ENCODE measurements around the gene SPEM3.

Gene SPEM3

GRCh38 chr17:7437950-7438614 is 9.4 kb downstream of the SPEM3 start:
- no peaks in the 10 kb centered on the region for H4K20me1 ChIP-seq (ENCODE audit: low read depth, low read length)
- no peak overlapping the region for H2AFZ ChIP-seq (ENCODE audit: low read depth, low read length, severe bottlenecking)
- H3K4me3 ChIP-seq (ENCODE audit: insufficient read depth, low read length, poor library complexity, severe bottlenecking), result no peak overlapping the region
- H3F3A ChIP-seq (ENCODE audit: insufficient read depth), result no peaks in the 10 kb centered on the region
- no peaks in the 10 kb centered on the region for H3K36me3 ChIP-seq (ENCODE audit: low read length)
- H3K27ac ChIP-seq (ENCODE audit: low read depth, low read length), result no peak overlapping the region
- H3K9me2 ChIP-seq (replicated peaks; ENCODE audit: insufficient read depth, low read length), result no peaks in the 10 kb centered on the region
- no peaks in the 10 kb centered on the region for H3K27me3 ChIP-seq (ENCODE audit: low read length)
- no peak overlapping the region; the same call in 1 of the 2 replicates for H3K9ac ChIP-seq (ENCODE audit: low read length)
- H3K79me2 ChIP-seq (ENCODE audit: insufficient read depth, low read length), result no peaks in the 10 kb centered on the region
- H3K4me2 ChIP-seq (ENCODE audit: low read depth, low read length, poor library complexity, severe bottlenecking), result peak overlapping the region; percentile 14
- no peaks in the 10 kb centered on the region for H3K9me3 ChIP-seq (ENCODE audit: insufficient read depth, low read length)
- TF ChIP-seq EZH2phosphoT487 (conservative IDR thresholded peaks at IDR 0.05; ENCODE audit: low read length) (no peak), CTCF (IDR thresholded peaks at IDR 0.05; ENCODE audit: insufficient read depth, low read length, poor library complexity, severe bottlenecking) (no peak)

GRCh38 chr17:7438656-7439460 is 10.2 kb downstream of the SPEM3 start:
- no peaks in the 10 kb centered on the region for H3K27me3 ChIP-seq (ENCODE audit: low read length)
- no peak overlapping the region for H3K4me2 ChIP-seq (ENCODE audit: low read depth, low read length, poor library complexity, severe bottlenecking)
- no peaks in the 10 kb centered on the region for H3K9me2 ChIP-seq (replicated peaks; ENCODE audit: insufficient read depth, low read length)
- H2AFZ ChIP-seq (ENCODE audit: low read depth, low read length, severe bottlenecking), result no peak overlapping the region
- H4K20me1 ChIP-seq (ENCODE audit: low read depth, low read length), result no peaks in the 10 kb centered on the region
- no peaks in the 10 kb centered on the region for H3K36me3 ChIP-seq (ENCODE audit: low read length)
- H3K4me3 ChIP-seq (ENCODE audit: insufficient read depth, low read length, poor library complexity, severe bottlenecking), result no peak overlapping the region
- TF ChIP-seq CTCF (IDR thresholded peaks at IDR 0.05; ENCODE audit: insufficient read depth, low read length, poor library complexity, severe bottlenecking) (no peak), EZH2phosphoT487 (conservative IDR thresholded peaks at IDR 0.05; ENCODE audit: low read length) (no peak)
- H3K79me2 ChIP-seq (ENCODE audit: insufficient read depth, low read length), result no peaks in the 10 kb centered on the region
- H3K27ac ChIP-seq (ENCODE audit: low read depth, low read length), result no peak overlapping the region
- no peaks in the 10 kb centered on the region for H3F3A ChIP-seq (ENCODE audit: insufficient read depth)
- H3K9me3 ChIP-seq (ENCODE audit: insufficient read depth, low read length), result no peaks in the 10 kb centered on the region
- H3K9ac ChIP-seq (ENCODE audit: low read length), result no peak overlapping the region

- peak within 1 kb of the TSS; percentile 21; the same call in 1 of the 2 replicates for H3K9ac ChIP-seq (ENCODE audit: low read length)
- H3K79me2 ChIP-seq (ENCODE audit: insufficient read depth, low read length), result no peaks in the 10 kb centered on the region
- peak within 1 kb of the TSS; percentile 39 for H3K4me2 ChIP-seq (ENCODE audit: low read depth, low read length, poor library complexity, severe bottlenecking)
- no peak for TF ChIP-seq EZH2phosphoT487 (conservative IDR thresholded peaks at IDR 0.05; ENCODE audit: low read length)
- no peak for TF ChIP-seq CTCF (IDR thresholded peaks at IDR 0.05; ENCODE audit: insufficient read depth, low read length, poor library complexity, severe bottlenecking)
- no peak within 1 kb of the TSS for H3K4me3 ChIP-seq (ENCODE audit: insufficient read depth, low read length, poor library complexity, severe bottlenecking)
- no peaks in the 10 kb centered on the region for H4K20me1 ChIP-seq (ENCODE audit: low read depth, low read length)
- H3F3A ChIP-seq (ENCODE audit: insufficient read depth), result no peaks in the 10 kb centered on the region
- H3K36me3 ChIP-seq (ENCODE audit: low read length), result no peaks in the 10 kb centered on the region
- no peak within 1 kb of the TSS for H2AFZ ChIP-seq (ENCODE audit: low read depth, low read length, severe bottlenecking)
- no peaks in the 10 kb centered on the region for H3K9me2 ChIP-seq (replicated peaks; ENCODE audit: insufficient read depth, low read length)
- H3K27ac ChIP-seq (ENCODE audit: low read depth, low read length), result no peak within 1 kb of the TSS
- H3K27me3 ChIP-seq (ENCODE audit: low read length), result no peaks in the 10 kb centered on the region
- H3K9me3 ChIP-seq (ENCODE audit: insufficient read depth, low read length), result no peaks in the 10 kb centered on the region
These were observed 10.9 kb downstream of the SPEM3 start, which contains the start of gene FGF11 for GRCh38 chr17:7439462-7440112. Gene FGF11 (plus strand): TSS chr17:7439512. CDS start chr17:7439621, 109 bp downstream.

All from SU-DHL-6 (cell line).